SK-N-SH treated with all-trans-retinoic acid at 6 μM for 48 hours (cell line): ENCODE measurements around the gene TMEFF2.

Experiments used
- ATAC-seq: fragments of 200-7000 bp; cut with Tn5 transposase; 3 replicates; pipeline ENCODE4 v1.9.1; 2020; ENCODE audit warnings: mild to moderate bottlenecking, moderate library complexity
- ARNTL ChIP-seq: fragments of 450-650 bp; formaldehyde crosslinking; IDR thresholded peaks from 2 replicates; pipeline ENCODE4 v1.5.0; 2020; ENCODE audit warnings: low read depth, mild to moderate bottlenecking, moderate library complexity, borderline replicate concordance
- BACH2 ChIP-seq: fragments of 250-450 bp; sonication (Bioruptor Pico); IDR thresholded peaks from 2 replicates; pipeline ENCODE4 v1.9.0; 2021; ENCODE audit warnings: mild to moderate bottlenecking, borderline replicate concordance
- CREB5 ChIP-seq: fragments of 250-450 bp; sonication (Bioruptor Pico); IDR thresholded peaks from 2 replicates; pipeline ENCODE4 v1.5.1; 2020; ENCODE audit warnings: low read depth, mild to moderate bottlenecking, moderate library complexity
- CSDC2 ChIP-seq: fragments of 250-450 bp; sonication (Bioruptor Pico); IDR thresholded peaks from 2 replicates; pipeline ENCODE4 v1.5.0; 2020; ENCODE audit warnings: mild to moderate bottlenecking, moderate library complexity
- CSRNP3 ChIP-seq: fragments of 250-450 bp; sonication (Bioruptor Pico); IDR thresholded peaks from 2 replicates; pipeline ENCODE4 v1.5.1; 2021; ENCODE audit warnings: mild to moderate bottlenecking, moderate library complexity
- GLIS3 ChIP-seq: fragments of 250-450 bp; sonication (Bioruptor Pico); IDR thresholded peaks from 2 replicates; pipeline ENCODE4 v1.5.0; 2020; ENCODE audit warnings: mild to moderate bottlenecking, moderate library complexity
- ISL1 ChIP-seq: fragments of 250-450 bp; sonication (Bioruptor Pico); IDR thresholded peaks from 2 replicates; pipeline ENCODE4 v2.1.2; 2022; ENCODE audit warnings: mild to moderate bottlenecking, moderate library complexity
- OSR1 ChIP-seq: fragments of 250-450 bp; sonication (Bioruptor Pico); IDR thresholded peaks from 2 replicates; pipeline ENCODE4 v1.8.0; 2022; ENCODE audit warnings: moderate library complexity, mild to moderate bottlenecking, inconsistent platforms
- PATZ1 ChIP-seq: fragments of 250-450 bp; sonication (Bioruptor Pico); IDR thresholded peaks from 2 replicates; pipeline ENCODE4 v1.8.0; 2020; ENCODE audit warnings: mild to moderate bottlenecking, moderate library complexity, borderline replicate concordance
- POU6F1 ChIP-seq: fragments of 250-450 bp; sonication (Bioruptor Pico); IDR thresholded peaks from 2 replicates; pipeline ENCODE4 v1.8.0; 2021; ENCODE audit warnings: low read depth, mild to moderate bottlenecking, moderate library complexity, borderline replicate concordance
- PPARA ChIP-seq: fragments of 250-450 bp; sonication (Bioruptor Pico); IDR thresholded peaks from 2 replicates; pipeline ENCODE4 v1.5.0; 2020; ENCODE audit warnings: mild to moderate bottlenecking, borderline replicate concordance
- RARB ChIP-seq: fragments of 250-450 bp; sonication (Bioruptor Pico); IDR thresholded peaks from 2 replicates; pipeline ENCODE4 v1.8.0; 2021; ENCODE audit warnings: mild to moderate bottlenecking, moderate library complexity
- SNAI2 ChIP-seq: fragments of 250-450 bp; sonication (Bioruptor Pico); IDR thresholded peaks from 2 replicates; pipeline ENCODE4 v1.5.0; 2020; ENCODE audit warnings: mild to moderate bottlenecking, moderate library complexity
- TSHZ2 ChIP-seq: fragments of 250-450 bp; sonication (Bioruptor Pico); IDR thresholded peaks from 2 replicates; pipeline ENCODE4 v1.5.0; 2020; ENCODE audit warnings: mild to moderate bottlenecking, moderate library complexity
- ZC3H10 ChIP-seq: fragments of 250-450 bp; sonication (Bioruptor Pico); IDR thresholded peaks from 2 replicates; pipeline ENCODE4 v1.5.1; 2021; ENCODE audit warnings: mild to moderate bottlenecking, moderate library complexity
- ZFP30 ChIP-seq: fragments of 450-650 bp; formaldehyde crosslinking; IDR thresholded peaks from 2 replicates; pipeline ENCODE4 v1.5.0; 2022; ENCODE audit warnings: mild to moderate bottlenecking, moderate library complexity
- ZNF565 ChIP-seq: fragments of 450-650 bp; formaldehyde crosslinking; conservative IDR thresholded peaks from 2 replicates; pipeline ENCODE4 v1.5.0; 2020; ENCODE audit warnings: low read depth, mild to moderate bottlenecking, moderate library complexity
- ZNF70 ChIP-seq: fragments of 450-650 bp; formaldehyde crosslinking; IDR thresholded peaks from 2 replicates; pipeline ENCODE4 v1.5.0; 2020; ENCODE audit warnings: mild to moderate bottlenecking, moderate library complexity
- ZNF8 ChIP-seq: fragments of 450-650 bp; formaldehyde crosslinking; IDR thresholded peaks from 2 replicates; pipeline ENCODE4 v1.5.0; 2020; ENCODE audit warnings: mild to moderate bottlenecking, moderate library complexity

Gene TMEFF2

GRCh38 chr2:192091476-192091875, 103.3 kb downstream of the TMEFF2 start:
- TF ChIP-seq ARNTL (CRISPR knock-in tag) (no peak), ISL1 (no peak), ZC3H10 (CRISPR knock-in tag) (no peak), ZNF8 (CRISPR knock-in tag) (no peak), BACH2 (CRISPR knock-in tag) (no peak)
- no peak for ATAC-seq

GRCh38 chr2:192090911-192091310, 103.8 kb downstream of the TMEFF2 start:
- no peak for ATAC-seq
- TF ChIP-seq BACH2 (CRISPR knock-in tag) (no peak), ZFP30 (CRISPR knock-in tag) (no peak), SNAI2 (CRISPR knock-in tag) (no peak), ZNF565 (CRISPR knock-in tag) (no peak), PATZ1 (CRISPR knock-in tag) (no peak), ZNF70 (CRISPR knock-in tag) (no peak), CREB5 (no peak), ARNTL (CRISPR knock-in tag) (no peak), RARB (CRISPR knock-in tag) (no peak), PPARA (CRISPR knock-in tag) (no peak), CSRNP3 (CRISPR knock-in tag) (no peak), POU6F1 (CRISPR knock-in tag) (no peak), GLIS3 (CRISPR knock-in tag) (no peak), TSHZ2 (CRISPR knock-in tag) (no peak), OSR1 (CRISPR knock-in tag) (no peak)

- ATAC-seq = no peak
- TF ChIP-seq BACH2 (CRISPR knock-in tag) = no peak
- no peak for TF ChIP-seq CREB5
- no peak for TF ChIP-seq ZNF70 (CRISPR knock-in tag)
- no peak for TF ChIP-seq OSR1 (CRISPR knock-in tag)
- TF ChIP-seq TSHZ2 (CRISPR knock-in tag) = no peak
- TF ChIP-seq CSDC2 (CRISPR knock-in tag) = no peak
- no peak for TF ChIP-seq GLIS3 (CRISPR knock-in tag)
- no peak for TF ChIP-seq ZC3H10 (CRISPR knock-in tag)
- no peak for TF ChIP-seq SNAI2 (CRISPR knock-in tag)
- TF ChIP-seq, all 23 proteins: peak for 0
Observed at GRCh38 chr2:192087398-192087958, 107.3 kb downstream of the TMEFF2 start.
